H1 (cell line): ENCODE results near the gene SIGLECL1. TPM values are rescaled to one million over a fixed set of nuclear protein-coding genes. Genes with fewer than 3 reads are reported as not detected.

Source experiments
- CREB1 ChIP-seq: IDR thresholded peaks from 2 replicates; pipeline ENCODE4 v1.6.1; 2012; ENCODE audit warnings: inconsistent platforms
- HDAC2 ChIP-seq, 2 experiments: fragments of 300-600 bp in 1 of 2; sonication (generic) in 1 of 2; IDR thresholded peaks; 2 replicates each; pipeline ENCODE4 v1.6.1; 2011 to 2012; ENCODE audit warnings: low read depth in 2 of 2, low read length in 2 of 2, mild to moderate bottlenecking in 2 of 2, moderate library complexity in 2 of 2, borderline replicate concordance in 1 of 2, inconsistent platforms in 1 of 2
- POLR2A ChIP-seq, 2 experiments: IDR thresholded peaks; 1 replicate in 1 of 2; 2 replicates in 1 of 2; pipeline ENCODE4 v1.6.1; 2011; ENCODE audit warnings: low read depth in 2 of 2, low read length in 2 of 2, mild to moderate bottlenecking in 2 of 2; ENCODE audit errors: control extremely low read depth in 1 of 2
- SUZ12 ChIP-seq: fragments of 200-600 bp; sonication (generic); IDR thresholded peaks from 2 replicates; pipeline ENCODE4 v1.6.1; 2012; ENCODE audit warnings: mild to moderate bottlenecking, inconsistent platforms, low read length, moderate library complexity, mixed read lengths
- polyA plus RNA-seq, 7 experiments: library from polyadenylated mRNA; depleted of rRNA in 3 of 7; stranded (reverse) in 5 of 7; unstranded in 2 of 7; fragments of >200 nt in 5 of 7; fragments of 200-250 nt in 2 of 7; gene quantifications; 1 replicate in 5 of 7; 2 replicates in 1 of 7; 4 replicates in 1 of 7; pipeline versions ENCODE4 v1.2.1 to v1.2.3, GENCODE V29; 2011 to 2013; ENCODE audit warnings: missing spikeins in 2 of 7, mixed read lengths in 2 of 7
- total RNA-seq: library from RNA; stranded (reverse); fragmentation: NEBNext Ultra II Directional; extraction: Animal tissue kit (Norgen Biotek cat#: 25700); gene quantifications from 2 replicates; pipeline ENCODE4 v1.2.1, GENCODE V29; 2021
- TF ChIP-seq, protein P1 (sequence below): IDR thresholded peaks from 2 replicates; pipeline ENCODE4 v1.6.1; 2012; ENCODE audit warnings: inconsistent platforms

Gene SIGLECL1
- total and polyA plus RNA-seq, 2 of the 8 experiments (the other 6 are each of a cell fraction or from before 2014, with no cell fraction given), result not detected

GRCh38 chr19:51297406-51297805 lies 46.5 kb downstream of the SIGLECL1 start (continued):
- TF ChIP-seq POLR2A (IDR thresholded peaks at IDR 0.05; ENCODE audit: control extremely low read depth in 1 of 2, low read depth in 2 of 2, low read length in 2 of 2), result no peak
- TF ChIP-seq, protein P1, sequence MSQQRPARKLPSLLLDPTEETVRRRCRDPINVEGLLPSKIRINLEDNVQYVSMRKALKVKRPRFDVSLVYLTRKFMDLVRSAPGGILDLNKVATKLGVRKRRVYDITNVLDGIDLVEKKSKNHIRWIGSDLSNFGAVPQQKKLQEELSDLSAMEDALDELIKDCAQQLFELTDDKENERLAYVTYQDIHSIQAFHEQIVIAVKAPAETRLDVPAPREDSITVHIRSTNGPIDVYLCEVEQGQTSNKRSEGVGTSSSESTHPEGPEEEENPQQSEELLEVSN, result no peak
- TF ChIP-seq SUZ12, result no peak
- TF ChIP-seq CREB1, result no peak
- TF ChIP-seq HDAC2 (IDR thresholded peaks at IDR 0.05; ENCODE audit: borderline replicate concordance in 1 of 2, low read depth in 2 of 2, low read length in 2 of 2), result no peak
